Stimulated activated CD4-positive, alpha-beta T cell treated with anti-CD3 and anti-CD28 coated beads, Interleukin-4, amount 100 ng/mL, for 48 hours (primary cell): ENCODE measurements around the gene THADA.
A peak's percentile ranks its signal among the peaks of the same experiment; 100 is the strongest.
"Not testable (repeated sequence)": the region's sequence is repeated elsewhere in the genome, so short reads cannot be mapped to it uniquely, and the experiment has no call there.

Experiments
- DNase-seq, 2 donors: peaks; one replicate each; pipeline ENCODE4 v3.0.0-alpha.2; 2020; ENCODE audit warnings: low read depth in 2 of 2

Gene THADA

DNA sequence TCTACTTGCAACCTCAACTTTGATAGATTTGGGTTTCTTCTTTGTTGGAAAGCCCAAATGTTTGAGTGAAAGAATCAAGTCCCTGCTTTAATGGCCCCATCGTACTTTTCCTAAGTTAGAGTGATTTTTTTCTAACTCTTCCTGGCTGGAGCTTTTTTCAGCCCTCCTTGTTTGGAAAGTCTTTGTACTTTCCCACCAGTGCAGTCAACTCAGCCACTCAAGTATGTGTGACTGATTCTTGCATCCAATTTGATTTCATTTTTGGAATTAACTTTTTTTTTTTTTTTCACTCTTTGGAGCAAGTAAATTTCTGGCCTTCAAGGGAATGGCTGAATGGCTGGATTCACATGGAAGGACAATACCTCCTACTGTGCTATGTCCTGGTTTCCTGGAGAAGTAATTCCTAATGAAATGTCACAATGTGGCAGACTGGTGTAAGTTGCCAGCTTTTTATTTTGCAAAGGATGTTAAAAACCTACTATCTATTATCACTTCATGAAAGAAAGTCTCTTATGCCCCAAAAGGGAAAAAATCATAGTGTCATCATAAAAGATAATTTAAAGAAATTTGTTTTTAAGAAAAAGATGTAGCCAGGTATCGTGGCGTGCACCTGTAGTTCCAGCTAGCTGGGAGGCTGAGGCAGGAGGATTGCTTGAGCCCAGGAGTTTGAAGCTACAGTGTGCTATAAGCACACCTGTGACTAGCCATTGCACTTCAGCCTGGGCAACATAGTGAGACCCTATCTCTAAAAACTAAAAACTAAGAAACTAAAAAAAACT is 293.5 kb downstream of the THADA start:
- DNase-seq = no peak

DNA sequence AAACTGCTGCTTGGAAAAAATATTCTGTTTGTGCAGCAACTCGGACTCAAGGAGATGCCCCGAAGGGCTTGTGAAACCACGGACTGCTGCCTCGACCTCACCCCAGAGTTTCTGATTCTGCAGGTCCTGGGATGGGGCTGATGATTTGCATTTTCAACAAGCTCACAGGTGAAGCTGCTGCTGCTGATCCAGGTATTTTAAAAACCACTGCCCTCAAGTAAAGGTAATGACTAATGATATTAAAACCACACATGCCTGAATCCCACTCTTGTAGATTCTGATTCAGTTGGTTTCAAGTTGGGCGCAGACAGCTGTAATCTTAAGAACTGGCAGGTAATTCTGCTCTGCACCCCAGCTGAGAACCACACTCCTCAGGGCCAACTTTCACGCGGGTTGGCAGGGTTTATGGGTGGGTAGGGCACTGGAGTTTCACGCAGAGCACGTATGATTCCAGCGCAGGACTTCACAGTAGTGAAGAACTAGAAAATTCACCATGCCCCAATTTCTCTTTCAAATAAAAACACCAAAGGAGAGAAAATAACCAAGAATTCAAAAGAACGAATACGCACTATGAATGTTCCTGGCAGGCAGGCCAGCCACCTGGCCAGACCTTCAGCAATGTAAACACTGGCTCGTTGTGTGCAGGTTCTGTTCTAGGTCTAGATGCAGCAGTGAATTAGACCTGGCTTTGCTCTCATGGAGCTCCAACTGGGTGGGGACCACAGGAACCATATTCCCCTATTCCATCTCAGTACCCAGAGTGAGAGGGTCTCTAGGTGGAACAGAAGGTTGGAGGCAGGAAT is 294.9 kb downstream of the THADA start:
- no peak for DNase-seq

DNA sequence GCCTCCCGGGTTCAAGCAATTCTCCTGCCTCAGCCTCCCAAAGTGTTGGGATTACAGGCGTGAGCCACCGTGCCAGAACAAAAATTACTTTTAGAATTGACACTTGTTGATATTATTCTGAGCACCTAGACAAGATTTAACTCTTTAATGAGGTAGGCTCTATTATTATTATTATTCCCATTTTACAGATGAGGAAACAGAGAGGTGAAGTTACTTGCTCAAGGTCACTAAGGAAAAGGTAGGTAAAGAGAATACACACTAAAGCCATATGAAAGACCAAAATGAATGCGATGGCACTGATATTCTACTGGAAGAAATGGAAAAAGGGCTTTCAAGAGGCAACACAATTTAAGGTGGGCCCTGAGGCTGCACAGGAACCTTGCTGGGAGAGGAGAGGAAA is 295.6 kb downstream of the THADA start:
- no peak for DNase-seq

DNA sequence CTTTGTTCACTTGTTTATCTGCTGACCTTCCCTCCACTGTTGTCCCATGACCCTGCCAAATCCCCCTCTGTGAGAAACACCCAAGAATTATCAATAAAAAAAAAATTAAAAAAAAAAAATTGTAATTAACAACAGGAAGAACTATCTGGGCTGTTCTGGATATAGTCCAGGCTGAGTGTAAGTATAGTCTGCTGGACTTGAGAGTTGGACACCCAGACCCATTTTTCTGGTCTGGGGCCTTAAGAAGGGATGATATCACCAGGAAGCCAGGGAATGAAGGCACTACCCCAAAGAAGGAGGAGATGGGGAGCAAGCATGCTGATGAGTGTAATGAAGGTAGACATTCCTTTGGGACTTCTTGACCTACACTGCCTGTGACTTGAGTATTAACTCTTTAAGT is 297.3 kb downstream of the THADA start:
- DNase-seq = no peak

DNA sequence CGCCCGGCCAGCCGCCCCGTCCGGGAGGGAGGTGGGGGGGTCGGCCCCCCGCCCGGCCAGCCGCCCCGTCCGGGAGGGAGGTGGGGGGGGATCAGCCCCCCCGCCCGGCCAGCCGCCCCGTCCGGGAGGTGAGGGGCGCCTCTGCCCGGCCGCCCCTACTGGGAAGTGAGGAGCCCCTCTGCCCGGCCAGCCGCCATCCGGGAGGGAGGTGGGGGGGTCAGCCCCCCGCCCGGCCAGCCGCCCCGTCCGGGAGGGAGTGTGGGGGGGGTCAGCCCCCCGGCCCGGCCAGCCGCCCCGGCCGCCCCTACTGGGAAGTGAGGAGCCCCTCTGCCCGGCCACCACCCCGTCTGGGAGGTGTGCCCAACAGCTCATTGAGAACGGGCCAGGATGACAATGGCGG is 298.1 kb downstream of the THADA start:
- DNase-seq = not testable (repeated sequence)

DNA sequence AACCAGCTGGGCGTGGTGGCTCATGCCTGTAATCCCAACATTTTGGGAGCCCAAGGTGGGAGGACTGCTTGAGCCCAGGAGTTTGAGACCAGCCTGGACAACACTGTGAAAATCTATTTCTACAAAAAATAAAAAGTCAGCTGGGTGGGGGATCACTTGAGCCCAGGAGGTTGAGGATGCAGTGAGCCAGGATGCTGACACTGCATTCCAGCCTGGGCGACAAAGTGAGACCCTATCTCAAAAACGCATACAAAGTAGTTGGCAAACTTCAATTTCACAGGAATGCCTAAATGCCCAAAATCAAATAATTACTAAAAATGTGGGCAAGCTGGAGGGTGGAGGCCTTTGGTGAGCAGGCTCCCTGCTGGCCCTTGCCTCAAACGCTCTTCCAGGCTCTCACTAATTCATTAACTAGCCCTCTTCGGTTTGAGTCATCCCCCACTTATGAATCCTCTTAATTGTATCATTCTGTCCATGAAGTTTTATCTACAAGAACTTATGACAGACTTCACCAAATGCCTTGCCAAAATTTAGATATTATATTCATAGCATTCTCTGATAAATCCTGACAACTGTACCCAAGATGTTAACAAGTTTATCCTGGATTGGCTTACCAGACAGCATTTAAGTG is 300.8 kb downstream of the THADA start:
- DNase-seq = no peak

DNA sequence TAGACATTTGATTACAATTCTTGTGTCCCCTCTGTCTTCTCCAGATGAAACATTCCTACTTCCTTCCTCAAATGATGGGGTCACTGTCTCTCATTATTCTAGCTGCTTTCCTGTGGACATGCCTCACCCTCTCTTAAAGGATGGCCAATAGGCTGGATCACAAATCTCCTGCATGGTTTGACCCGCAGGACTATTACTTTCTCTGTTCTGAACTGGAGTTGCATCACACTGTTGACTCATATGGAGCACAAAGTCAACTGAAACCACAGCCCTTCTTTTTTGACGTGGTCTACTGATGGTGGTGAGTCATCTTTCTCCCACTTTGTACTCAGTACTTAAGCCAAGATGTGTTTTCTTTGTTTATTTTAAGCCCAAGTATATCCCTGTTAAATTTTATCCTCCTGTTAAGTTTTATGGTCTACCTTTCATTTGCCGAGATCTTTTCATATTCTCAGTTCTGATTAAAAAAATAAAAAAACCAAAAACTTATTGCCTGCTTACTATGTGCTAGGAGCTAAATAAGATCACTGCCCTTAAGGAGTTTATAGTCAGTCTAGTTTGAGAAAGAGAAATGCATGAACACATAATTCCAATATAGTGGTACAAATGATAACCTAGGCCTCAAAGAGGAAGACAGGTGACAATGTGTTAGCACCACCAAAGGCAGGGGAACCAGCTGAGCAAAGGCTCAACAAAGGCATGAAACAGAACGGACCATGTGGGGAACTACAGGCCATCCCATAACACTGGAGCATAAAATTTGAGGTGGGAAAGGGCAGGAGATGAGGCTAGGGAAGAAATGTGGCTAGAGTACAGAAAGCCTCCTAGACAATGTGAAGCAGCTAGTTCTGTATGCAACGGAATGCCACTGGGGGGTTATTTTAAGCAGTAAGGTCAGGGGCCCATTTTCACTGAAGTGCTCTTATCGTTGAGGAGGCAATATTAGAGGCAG is 301.8 kb downstream of the THADA start:
- DNase-seq = peak in 1 of 2 donors; percentile 15

DNA sequence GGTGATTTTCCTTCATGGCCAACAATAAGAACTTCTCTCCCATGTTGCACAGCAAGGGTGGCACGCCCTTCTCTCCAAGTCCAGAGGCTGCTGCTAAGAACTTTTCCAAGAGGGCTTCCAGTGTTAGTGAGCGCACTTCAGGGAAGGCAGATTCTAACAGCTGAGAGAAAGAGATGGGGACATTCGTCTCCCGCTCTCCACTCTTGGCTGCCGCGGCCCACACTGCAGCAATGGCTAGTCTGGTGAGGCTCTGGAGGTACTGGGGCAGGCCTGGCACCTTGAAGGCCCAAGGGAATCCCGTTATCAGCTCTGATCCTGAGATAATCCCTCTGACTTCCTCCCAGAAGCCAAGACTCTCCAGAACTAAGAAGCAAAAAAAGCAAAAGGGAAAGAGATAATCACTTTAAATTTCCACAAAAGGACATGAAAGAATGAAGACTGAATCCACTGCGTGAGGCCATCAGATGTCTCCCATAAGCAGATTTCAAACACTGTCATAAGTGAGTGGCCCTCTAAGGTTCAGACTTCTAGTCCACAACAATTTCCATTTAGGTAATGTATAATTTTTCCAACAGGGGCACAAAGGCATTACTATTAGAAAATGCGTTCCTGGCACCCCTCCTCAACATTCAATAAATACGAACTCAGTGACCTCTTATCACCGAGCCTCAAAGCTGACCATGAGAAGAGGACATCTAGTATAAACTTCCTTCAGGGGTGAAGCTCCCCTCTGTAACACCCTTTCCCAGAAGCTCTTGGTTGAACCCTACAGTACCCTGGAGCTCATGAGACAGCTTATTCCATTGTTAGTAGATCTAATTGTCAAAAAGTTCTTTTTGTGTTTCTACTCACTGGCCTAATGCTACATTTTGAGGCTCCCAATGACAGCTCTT is 302.7 kb downstream of the THADA start:
- no peak for DNase-seq

DNA sequence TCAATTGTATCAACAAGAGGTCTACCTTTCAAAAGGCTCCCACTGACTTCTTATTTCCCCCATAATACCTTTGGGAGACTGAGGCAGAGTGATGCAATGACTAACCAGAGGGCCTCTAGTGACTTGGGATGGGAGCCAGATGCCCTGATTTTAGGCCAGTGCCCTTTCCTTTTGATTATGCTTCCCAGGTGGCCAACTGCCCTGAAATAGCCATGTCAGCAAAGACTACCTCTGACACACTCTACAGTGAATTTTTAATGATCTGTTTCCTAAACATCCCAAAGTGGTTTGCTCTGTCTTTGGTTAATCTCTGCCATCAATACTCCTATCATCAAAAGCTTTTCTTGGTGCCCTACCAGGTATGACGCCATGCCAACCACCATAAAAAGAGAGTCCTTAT is 303.5 kb downstream of the THADA start:
- DNase-seq = no peak

DNA sequence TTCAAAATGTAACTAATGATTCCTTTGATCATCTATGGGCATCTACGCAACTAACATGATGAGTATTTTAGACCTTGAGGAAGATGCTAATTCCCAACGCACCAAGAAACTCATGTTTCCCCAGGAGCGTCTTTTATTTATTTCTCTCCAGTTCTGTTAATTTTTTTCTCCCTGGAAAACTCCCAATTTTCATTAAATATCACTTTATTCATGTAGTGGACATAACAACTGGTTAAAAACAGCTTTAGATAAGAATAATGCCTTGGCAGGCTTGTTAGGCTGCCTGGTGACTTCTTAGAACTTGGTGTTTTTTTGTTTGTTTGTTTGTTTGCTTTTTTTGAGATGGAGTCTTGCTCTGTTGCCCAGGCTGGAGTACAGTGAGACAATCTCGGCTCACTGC is 306.5 kb downstream of the THADA start:
- no peak for DNase-seq

DNA sequence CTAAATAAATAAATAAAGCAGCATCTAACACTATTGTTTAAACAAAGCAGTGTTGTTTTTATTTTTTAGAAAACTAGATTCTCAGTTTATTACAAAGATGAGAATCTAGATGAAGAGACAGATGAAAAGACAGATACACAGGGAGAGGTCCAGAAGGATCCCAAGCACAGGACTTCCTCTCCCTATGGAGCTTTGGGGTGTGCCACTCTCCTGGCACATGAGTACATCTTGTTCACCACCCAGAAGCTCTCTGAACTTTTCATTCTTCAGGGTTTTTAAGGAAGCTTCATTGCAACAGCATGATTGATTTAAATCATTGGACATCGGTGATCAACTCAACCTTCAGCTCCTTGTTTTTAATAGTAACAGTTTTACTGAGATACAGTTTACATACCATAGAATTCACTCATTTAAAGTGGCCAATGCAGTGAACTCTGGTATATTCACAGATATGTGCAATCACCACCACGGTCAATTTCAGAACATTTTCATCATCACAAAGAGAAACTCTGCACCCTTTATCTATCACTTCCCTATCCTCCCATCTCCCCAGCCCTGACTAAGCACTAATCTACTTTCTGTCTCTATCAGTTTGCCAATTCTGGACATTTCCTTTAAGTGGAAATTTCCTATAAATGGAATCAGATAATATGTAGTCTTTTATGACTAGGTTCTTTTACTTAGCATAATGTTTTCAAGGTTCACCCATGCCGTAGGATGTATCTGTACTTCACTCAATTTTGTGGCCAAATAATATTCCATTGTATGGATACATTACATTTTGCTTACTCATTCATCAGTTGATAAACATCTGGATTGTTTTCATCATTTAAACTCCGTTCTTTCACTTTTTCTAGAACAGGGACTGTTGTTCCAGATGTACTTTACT is 307.2 kb downstream of the THADA start:
- DNase-seq = no peak

DNA sequence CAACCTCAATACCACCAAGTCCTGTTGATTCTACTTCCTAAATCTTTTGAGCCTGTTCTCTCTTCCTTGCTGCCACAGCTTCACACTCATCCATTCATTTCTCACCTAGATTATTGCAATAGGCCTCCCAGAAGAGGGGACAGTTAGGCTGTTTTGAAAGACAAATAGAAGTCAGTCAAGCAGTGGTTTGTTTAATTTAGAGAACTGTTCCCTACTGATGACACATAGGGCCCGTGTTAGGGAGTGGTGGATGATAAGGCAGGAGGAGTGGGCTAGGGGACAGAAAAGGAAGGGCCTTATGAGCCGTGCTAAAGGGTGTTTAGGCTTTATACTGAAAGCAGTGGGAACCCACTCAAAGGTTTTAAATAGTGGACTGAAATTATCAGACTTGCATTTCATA is 309.9 kb downstream of the THADA start:
- no peak for DNase-seq

DNA sequence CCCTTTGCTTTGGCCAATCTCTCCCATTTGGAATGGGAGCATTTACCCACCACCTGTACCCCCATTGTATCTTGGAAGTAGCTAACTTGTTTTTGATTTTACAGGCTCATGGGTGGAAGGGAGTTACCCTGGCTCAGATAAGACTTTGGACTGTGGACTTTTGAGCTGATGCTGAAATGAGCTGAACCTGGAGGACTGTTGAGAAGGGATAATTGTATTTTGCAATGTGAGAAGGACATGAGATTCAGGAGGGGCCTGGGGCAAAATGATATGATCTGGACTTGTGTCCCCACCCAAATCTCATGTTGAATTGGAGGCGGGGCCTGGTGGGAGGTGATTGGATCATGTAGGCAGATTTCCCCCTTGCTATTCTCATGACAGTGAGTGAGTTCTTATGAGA is 310.9 kb downstream of the THADA start:
- DNase-seq = no peak

DNA sequence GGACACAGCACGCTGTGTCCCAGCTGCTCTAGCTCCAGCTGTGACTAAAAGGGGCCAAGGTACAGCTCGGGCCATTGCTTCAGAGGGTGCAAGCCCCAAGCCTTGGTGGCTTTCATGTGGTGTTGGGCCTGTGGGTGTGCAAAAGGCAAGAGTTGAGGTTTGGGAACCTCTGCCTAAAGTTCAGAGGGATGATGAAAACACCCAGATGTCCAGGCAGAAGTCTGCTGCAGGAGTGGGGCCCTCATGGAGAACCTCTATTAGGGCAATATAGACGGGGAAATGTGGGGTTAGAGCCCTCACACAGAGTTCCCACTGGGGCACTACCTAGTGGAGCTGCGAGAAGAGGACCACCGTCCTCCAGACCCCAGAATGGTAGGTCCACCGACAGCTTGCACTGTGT is 311.5 kb downstream of the THADA start:
- not testable (repeated sequence) for DNase-seq

DNA sequence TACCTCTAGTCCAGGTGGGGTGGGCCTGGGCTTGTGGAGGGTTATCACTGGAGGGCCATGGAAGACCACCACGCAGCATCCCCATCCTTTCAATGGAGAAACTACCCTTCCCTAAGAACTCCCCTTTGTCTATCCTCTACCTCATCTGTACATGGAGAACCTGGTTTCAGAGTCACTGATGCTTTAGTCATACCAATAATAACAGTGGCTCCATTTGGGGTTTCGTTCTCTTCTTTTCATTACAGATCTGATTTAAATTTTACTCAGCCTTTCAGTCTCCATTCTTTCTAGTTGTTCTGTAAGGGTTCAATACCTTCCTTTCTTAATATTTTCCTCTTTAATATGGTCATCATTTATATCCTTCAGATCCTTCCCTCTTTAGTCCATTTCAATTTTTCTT is 314.8 kb downstream of the THADA start:
- no peak for DNase-seq

DNA sequence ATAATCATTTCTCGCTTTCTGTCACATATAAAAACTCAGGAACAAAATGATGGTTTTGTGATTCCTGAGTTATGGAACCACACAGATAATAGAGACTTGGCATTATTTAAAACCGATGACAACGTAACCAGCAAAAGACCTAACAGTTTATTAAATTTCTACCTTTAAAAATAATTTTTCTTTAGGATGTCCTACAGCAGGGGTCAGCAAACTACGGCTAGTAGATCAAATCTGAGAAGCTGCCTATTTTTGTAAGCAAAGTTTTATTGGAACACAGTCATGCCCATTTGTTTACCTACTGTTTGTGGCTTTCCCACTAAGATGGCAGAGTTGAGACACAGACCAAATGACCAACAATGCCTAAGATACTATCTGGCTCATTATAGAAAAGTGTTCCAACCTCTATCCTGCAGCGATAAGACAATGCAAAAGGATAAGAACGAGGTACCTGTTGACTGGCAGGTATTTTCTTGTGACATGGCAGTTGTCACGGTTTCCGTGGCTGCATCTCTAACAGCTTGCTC is 316.5 kb downstream of the THADA start:
- no peak for DNase-seq

DNA sequence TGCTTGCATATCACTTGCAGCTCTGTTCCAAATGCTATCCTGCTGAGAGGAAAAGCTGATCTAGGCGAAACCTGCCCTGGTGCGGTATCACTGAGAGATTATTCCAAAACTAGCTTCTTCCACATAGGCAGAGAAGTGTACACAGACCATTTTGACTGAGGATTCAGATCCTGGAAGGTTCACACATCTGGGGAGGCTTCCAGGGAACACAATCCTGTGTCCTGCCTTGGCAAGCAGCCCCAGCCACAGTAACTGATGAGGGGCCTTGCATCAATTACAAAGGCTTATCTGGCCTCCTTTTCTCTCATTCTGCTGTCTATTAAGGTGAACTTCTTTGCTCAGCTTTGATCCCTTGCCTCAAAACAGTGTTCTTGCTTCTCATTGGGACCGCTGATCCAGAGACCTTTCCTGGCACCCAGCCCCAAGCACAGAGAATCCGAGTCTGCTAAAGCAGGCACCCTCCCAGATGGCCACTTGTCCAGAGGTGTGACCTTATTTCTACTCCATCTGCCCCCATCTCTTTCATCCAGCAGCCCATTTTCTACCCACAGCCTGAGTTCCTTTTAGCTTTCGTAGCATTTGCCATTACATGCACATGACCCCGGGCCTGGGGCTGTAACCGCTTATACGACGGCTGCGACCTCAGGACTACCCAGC is 317.1 kb downstream of the THADA start:
- no peak for DNase-seq

DNA sequence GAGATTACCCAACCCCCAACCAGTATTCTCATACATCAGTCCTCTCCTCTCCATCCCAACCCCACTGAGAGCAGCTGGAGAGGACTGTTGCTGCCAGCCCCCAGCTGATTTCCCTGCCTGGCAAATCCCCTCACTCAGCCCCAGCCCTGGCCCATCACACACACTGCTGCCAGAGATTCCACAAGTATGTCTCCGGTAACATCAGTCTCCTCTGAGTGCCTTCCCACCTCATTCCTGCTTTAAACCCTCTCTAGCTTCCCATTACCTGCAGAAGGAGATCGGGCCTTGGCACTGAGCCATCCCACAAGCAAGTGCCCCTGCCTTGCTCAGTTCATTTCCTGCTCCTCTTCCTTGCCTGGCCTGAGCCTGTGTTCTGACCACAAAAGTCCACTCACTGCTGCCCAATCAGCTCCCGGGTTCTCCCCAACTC is 318.9 kb downstream of the THADA start:
- no peak for DNase-seq
